ENCODE results near the gene KMT2C. TPM values are rescaled to one million over a fixed set of nuclear protein-coding genes. Genes with fewer than 3 reads are reported as not detected.

KMT2C gene
- total and polyA plus RNA-seq, 2 of the 13 experiments (the other 11 are each of a cell fraction or from before 2014, with no cell fraction given): 7.1 to 14.4 TPM

DNA sequence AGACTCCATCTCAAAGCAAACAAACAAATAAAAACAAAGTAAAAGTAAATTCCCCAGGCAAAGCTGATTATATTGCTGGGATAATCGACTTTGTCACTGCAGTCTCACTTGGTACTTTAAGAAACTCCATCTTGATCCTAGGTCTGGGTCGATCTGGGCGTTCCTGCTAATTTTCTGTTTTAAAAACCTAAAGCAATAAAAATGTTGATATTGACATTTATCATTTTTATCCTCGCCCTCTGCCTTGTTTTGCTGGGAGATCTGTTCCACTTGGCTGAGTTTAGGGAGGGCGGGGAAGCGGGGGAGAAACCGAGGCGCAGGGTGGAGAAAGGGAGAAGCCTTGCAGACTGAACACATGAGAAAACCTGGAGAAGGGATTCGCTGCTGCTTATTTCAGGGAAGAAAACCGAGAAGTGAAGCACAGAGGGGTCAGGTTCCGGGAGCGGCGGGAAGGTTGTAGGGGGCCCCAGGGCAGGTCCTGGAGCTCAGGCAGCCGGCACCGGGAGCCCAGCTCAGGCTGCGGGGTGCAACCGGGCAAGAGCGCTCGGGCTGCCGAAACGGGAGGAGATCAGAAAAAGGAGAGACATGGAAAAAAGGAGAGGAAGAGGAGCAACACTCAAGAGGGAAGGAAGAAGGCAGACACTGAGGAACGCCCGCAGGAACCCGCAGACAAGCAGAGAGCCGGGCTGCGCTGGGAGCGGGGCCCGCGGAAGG is 27.3 kb upstream of the KMT2C start (continued):
- no peak for TF ChIP-seq ZZZ3 (CRISPR knock-in tag; IDR thresholded peaks at IDR 0.05; ENCODE audit: borderline replicate concordance)
- TF ChIP-seq PHF21A (CRISPR knock-in tag; IDR thresholded peaks at IDR 0.05): no peak
- no peak for TF ChIP-seq KMT2B (CRISPR knock-in tag; IDR thresholded peaks at IDR 0.05)
- TF ChIP-seq, protein P1, sequence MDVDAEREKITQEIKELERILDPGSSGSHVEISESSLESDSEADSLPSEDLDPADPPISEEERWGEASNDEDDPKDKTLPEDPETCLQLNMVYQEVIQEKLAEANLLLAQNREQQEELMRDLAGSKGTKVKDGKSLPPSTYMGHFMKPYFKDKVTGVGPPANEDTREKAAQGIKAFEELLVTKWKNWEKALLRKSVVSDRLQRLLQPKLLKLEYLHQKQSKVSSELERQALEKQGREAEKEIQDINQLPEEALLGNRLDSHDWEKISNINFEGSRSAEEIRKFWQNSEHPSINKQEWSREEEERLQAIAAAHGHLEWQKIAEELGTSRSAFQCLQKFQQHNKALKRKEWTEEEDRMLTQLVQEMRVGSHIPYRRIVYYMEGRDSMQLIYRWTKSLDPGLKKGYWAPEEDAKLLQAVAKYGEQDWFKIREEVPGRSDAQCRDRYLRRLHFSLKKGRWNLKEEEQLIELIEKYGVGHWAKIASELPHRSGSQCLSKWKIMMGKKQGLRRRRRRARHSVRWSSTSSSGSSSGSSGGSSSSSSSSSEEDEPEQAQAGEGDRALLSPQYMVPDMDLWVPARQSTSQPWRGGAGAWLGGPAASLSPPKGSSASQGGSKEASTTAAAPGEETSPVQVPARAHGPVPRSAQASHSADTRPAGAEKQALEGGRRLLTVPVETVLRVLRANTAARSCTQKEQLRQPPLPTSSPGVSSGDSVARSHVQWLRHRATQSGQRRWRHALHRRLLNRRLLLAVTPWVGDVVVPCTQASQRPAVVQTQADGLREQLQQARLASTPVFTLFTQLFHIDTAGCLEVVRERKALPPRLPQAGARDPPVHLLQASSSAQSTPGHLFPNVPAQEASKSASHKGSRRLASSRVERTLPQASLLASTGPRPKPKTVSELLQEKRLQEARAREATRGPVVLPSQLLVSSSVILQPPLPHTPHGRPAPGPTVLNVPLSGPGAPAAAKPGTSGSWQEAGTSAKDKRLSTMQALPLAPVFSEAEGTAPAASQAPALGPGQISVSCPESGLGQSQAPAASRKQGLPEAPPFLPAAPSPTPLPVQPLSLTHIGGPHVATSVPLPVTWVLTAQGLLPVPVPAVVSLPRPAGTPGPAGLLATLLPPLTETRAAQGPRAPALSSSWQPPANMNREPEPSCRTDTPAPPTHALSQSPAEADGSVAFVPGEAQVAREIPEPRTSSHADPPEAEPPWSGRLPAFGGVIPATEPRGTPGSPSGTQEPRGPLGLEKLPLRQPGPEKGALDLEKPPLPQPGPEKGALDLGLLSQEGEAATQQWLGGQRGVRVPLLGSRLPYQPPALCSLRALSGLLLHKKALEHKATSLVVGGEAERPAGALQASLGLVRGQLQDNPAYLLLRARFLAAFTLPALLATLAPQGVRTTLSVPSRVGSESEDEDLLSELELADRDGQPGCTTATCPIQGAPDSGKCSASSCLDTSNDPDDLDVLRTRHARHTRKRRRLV (CRISPR knock-in tag; IDR thresholded peaks at IDR 0.05): no peak
- no peak for TF ChIP-seq ZFP36L1 (CRISPR knock-in tag; IDR thresholded peaks at IDR 0.05)
- TF ChIP-seq SYNCRIP (IDR thresholded peaks at IDR 0.05; ENCODE audit: insufficient read depth, low read depth, low read length): no peak
- TF ChIP-seq ZNF326 (CRISPR knock-in tag; IDR thresholded peaks at IDR 0.05; ENCODE audit: borderline replicate concordance): no peak
- peak; percentile 82 for TF ChIP-seq POLR2AphosphoS5 (IDR thresholded peaks at IDR 0.05; ENCODE audit: low read depth, low read length)
- TF ChIP-seq EED (CRISPR knock-in tag; IDR thresholded peaks at IDR 0.05): no peak
- TF ChIP-seq FOXO1 (CRISPR knock-in tag; IDR thresholded peaks at IDR 0.05): no peak
- TF ChIP-seq ZNF383 (CRISPR knock-in tag; IDR thresholded peaks at IDR 0.05; ENCODE audit: borderline replicate concordance): no peak
- TF ChIP-seq ZFP36 (IDR thresholded peaks at IDR 0.05; ENCODE audit: borderline replicate concordance, low read depth, low read length, partially characterized antibody): no peak
- TF ChIP-seq ZNF431 (CRISPR knock-in tag; IDR thresholded peaks at IDR 0.05; ENCODE audit: borderline replicate concordance, low read depth): no peak
- TF ChIP-seq, protein P2, sequence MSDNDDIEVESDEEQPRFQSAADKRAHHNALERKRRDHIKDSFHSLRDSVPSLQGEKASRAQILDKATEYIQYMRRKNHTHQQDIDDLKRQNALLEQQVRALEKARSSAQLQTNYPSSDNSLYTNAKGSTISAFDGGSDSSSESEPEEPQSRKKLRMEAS (IDR thresholded peaks at IDR 0.05): no peak
- TF ChIP-seq ELF3 (CRISPR knock-in tag; IDR thresholded peaks at IDR 0.05): no peak
- TF ChIP-seq, protein P3, sequence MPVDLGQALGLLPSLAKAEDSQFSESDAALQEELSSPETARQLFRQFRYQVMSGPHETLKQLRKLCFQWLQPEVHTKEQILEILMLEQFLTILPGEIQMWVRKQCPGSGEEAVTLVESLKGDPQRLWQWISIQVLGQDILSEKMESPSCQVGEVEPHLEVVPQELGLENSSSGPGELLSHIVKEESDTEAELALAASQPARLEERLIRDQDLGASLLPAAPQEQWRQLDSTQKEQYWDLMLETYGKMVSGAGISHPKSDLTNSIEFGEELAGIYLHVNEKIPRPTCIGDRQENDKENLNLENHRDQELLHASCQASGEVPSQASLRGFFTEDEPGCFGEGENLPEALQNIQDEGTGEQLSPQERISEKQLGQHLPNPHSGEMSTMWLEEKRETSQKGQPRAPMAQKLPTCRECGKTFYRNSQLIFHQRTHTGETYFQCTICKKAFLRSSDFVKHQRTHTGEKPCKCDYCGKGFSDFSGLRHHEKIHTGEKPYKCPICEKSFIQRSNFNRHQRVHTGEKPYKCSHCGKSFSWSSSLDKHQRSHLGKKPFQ (CRISPR knock-in tag; IDR thresholded peaks at IDR 0.05; ENCODE audit: insufficient replicate concordance): no peak
- TF ChIP-seq, protein P4, sequence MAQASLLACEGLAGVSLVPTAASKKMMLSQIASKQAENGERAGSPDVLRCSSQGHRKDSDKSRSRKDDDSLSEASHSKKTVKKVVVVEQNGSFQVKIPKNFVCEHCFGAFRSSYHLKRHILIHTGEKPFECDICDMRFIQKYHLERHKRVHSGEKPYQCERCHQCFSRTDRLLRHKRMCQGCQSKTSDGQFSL (CRISPR knock-in tag; IDR thresholded peaks at IDR 0.05): no peak
